ENCODE measurements around the gene CAMTA1. TPM values are rescaled to one million over a fixed set of nuclear protein-coding genes. Genes with fewer than 3 reads are reported as not detected.

The CAMTA1 gene
- total RNA-seq, 1 experiment from 2014 or later, result 85.2 TPM

GRCh38 chr1:7760245-7760644 lies 975.0 kb downstream of the CAMTA1 start:
- no peak for DNase-seq (ENCODE audit: low spot score)
- Histone ChIP-seq H3K27me3 (replicated peaks; ENCODE audit: insufficient read depth, low read depth, low read length, poor library complexity) (peaks cover 9% of the 10 kb centered on the region), H3K36me3 (ENCODE audit: insufficient read depth, low read length, poor library complexity, severe bottlenecking) (no peaks in the 10 kb centered on the region), H3K27ac (ENCODE audit: low read depth, low read length, poor library complexity, severe bottlenecking) (no peak overlapping the region), H3K4me3 (ENCODE audit: low read depth, low read length, poor library complexity, severe bottlenecking) (no peak overlapping the region), H3K9me3 (ENCODE audit: low read depth, low read length, poor library complexity, severe bottlenecking) (no peaks in the 10 kb centered on the region), H3K4me1 (ENCODE audit: insufficient read depth, low read length, poor library complexity, severe bottlenecking) (no peaks in the 10 kb centered on the region)
- intact Hi-C loops (cut with micrococcal nuclease; ENCODE audit: unreplicated experiment), result no loop called here
- CTCF ChIA-PET, result no interaction called here
- BruUV-seq (replicated peaks), result no TSS peak
- TF ChIP-seq EZH2 (IDR thresholded peaks at IDR 0.05; ENCODE audit: borderline replicate concordance, low read depth, low read length, poor library complexity, severe bottlenecking), result no peak
- TF ChIP-seq CTCF (conservative IDR thresholded peaks at IDR 0.05; ENCODE audit: low read depth, low read length), result no peak
- POLR2A ChIA-PET (ENCODE audit: low non-redundant PET), result no interaction called here

- no peaks in the 10 kb centered on the region for H3K36me3 ChIP-seq (ENCODE audit: insufficient read depth, low read length, poor library complexity, severe bottlenecking)
- H3K27ac ChIP-seq (ENCODE audit: low read depth, low read length, poor library complexity, severe bottlenecking), result no peak overlapping the region
- no peaks in the 10 kb centered on the region for H3K9me3 ChIP-seq (ENCODE audit: low read depth, low read length, poor library complexity, severe bottlenecking)
- BruUV-seq (replicated peaks), result no TSS peak
- peaks cover 9% of the 10 kb centered on the region for H3K27me3 ChIP-seq (replicated peaks; ENCODE audit: insufficient read depth, low read depth, low read length, poor library complexity)
- H3K4me1 ChIP-seq (ENCODE audit: insufficient read depth, low read length, poor library complexity, severe bottlenecking), result no peaks in the 10 kb centered on the region
- H3K4me3 ChIP-seq (ENCODE audit: low read depth, low read length, poor library complexity, severe bottlenecking), result no peak overlapping the region
- DNase-seq (ENCODE audit: low spot score), result no peak
- TF ChIP-seq EZH2 (IDR thresholded peaks at IDR 0.05; ENCODE audit: borderline replicate concordance, low read depth, low read length, poor library complexity, severe bottlenecking), result no peak
- no peak for TF ChIP-seq CTCF (conservative IDR thresholded peaks at IDR 0.05; ENCODE audit: low read depth, low read length)
- POLR2A ChIA-PET (ENCODE audit: low non-redundant PET), result interaction anchor here (0.6 kb wide), 1 partner anchor 835 kb away, joined by 3 read pairs; no protein-coding TSS in a partner anchor
- CTCF ChIA-PET, result no interaction called here
- intact Hi-C loops (cut with micrococcal nuclease; ENCODE audit: unreplicated experiment), result no loop called here
Measured at GRCh38 chr1:7761103-7761502, 975.8 kb downstream of the CAMTA1 start.

GRCh38 chr1:7767176-7767575 lies 981.9 kb downstream of the CAMTA1 start:
- no peak for TF ChIP-seq CTCF (conservative IDR thresholded peaks at IDR 0.05; ENCODE audit: low read depth, low read length)
- TF ChIP-seq EZH2 (IDR thresholded peaks at IDR 0.05; ENCODE audit: borderline replicate concordance, low read depth, low read length, poor library complexity, severe bottlenecking), result no peak
- H3K4me3 ChIP-seq (ENCODE audit: low read depth, low read length, poor library complexity, severe bottlenecking), result no peak overlapping the region
- ChIA-PET POLR2A (ENCODE audit: low non-redundant PET) (interaction anchor here (0.5 kb wide), 1 partner anchor 658 kb away, joined by 9 read pairs; no protein-coding TSS in a partner anchor), CTCF (no interaction called here)
- no peaks in the 10 kb centered on the region for H3K9me3 ChIP-seq (ENCODE audit: low read depth, low read length, poor library complexity, severe bottlenecking)
- intact Hi-C loops (cut with micrococcal nuclease; ENCODE audit: unreplicated experiment), result no loop called here
- BruUV-seq (replicated peaks), result no TSS peak
- no peak for DNase-seq (ENCODE audit: low spot score)
- no peak overlapping the region for H3K27ac ChIP-seq (ENCODE audit: low read depth, low read length, poor library complexity, severe bottlenecking)
- peaks cover 4% of the 10 kb centered on the region for H3K4me1 ChIP-seq (ENCODE audit: insufficient read depth, low read length, poor library complexity, severe bottlenecking)
- H3K36me3 ChIP-seq (ENCODE audit: insufficient read depth, low read length, poor library complexity, severe bottlenecking), result no peaks in the 10 kb centered on the region
- peaks cover 9% of the 10 kb centered on the region for H3K27me3 ChIP-seq (replicated peaks; ENCODE audit: insufficient read depth, low read depth, low read length, poor library complexity)

All from A673 (cell line).